ENCODE measurements around the gene GPR55.
"Not testable (repeated sequence)": the region's sequence is repeated elsewhere in the genome, so short reads cannot be mapped to it uniquely, and the experiment has no call there.

GPR55 gene, protein sequence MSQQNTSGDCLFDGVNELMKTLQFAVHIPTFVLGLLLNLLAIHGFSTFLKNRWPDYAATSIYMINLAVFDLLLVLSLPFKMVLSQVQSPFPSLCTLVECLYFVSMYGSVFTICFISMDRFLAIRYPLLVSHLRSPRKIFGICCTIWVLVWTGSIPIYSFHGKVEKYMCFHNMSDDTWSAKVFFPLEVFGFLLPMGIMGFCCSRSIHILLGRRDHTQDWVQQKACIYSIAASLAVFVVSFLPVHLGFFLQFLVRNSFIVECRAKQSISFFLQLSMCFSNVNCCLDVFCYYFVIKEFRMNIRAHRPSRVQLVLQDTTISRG

DNA sequence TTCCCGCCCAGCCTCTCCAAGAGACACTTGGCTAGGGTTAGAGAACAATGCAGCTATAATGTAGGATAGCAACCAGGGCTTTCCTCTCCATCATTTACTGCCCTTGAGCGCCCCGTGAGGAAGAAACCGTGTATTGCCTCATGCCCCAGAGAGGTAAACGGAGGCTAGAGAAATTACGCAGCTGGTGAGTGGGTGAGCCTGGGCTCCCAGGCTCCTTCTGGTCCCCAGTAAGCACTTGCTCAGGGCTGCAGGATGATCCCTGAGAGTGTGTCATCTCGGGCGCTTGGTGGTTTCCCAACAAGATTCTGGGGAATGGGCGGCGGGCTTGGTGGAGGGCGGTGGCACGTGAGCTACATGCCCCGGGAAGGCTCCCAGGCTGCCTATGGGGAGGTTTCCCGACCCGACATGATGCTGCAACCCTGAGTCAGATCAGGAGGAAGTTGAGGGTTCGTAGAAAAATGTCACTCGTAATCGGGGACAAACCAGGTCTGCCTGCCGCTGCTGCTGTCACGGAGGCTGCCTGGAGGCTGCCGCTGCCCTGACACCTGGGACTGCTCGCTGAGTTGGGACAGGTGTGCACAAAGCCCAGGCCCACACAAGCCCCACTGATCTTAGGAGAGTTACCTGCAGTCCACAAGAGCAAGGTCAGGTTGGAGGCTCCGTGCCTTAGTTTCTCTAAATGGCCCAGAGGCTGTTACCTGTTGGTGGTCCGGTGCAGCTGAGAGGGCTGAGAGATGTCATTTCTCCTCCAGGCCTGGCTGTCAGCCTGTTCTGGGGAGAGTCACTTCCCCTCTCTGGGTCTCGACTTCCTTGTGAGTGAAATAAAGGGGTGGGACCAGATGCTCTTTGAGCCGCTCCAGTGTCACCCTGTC, at the start of gene GPR55:
GPR55 (minus strand) TSS at position 773 of the 872 bp plus-strand sequence. CDS start 14,280 bp downstream, outside the sequence.
- Mint-ChIP-seq H3K36me3 (peaks cover 19% of the 10 kb centered on the region), H3K4me3 (peak within 1 kb of the TSS; percentile 71), H3K4me1 (peaks cover 57% of the 10 kb centered on the region), H3K9me3 (no peaks in the 10 kb centered on the region), H3K27ac (peak within 1 kb of the TSS; percentile 84)
- DNase-seq (ENCODE audit: low spot score in 2 of 2) (peak; percentile 47 to 85), ATAC-seq (peak; percentile 84)

DNA sequence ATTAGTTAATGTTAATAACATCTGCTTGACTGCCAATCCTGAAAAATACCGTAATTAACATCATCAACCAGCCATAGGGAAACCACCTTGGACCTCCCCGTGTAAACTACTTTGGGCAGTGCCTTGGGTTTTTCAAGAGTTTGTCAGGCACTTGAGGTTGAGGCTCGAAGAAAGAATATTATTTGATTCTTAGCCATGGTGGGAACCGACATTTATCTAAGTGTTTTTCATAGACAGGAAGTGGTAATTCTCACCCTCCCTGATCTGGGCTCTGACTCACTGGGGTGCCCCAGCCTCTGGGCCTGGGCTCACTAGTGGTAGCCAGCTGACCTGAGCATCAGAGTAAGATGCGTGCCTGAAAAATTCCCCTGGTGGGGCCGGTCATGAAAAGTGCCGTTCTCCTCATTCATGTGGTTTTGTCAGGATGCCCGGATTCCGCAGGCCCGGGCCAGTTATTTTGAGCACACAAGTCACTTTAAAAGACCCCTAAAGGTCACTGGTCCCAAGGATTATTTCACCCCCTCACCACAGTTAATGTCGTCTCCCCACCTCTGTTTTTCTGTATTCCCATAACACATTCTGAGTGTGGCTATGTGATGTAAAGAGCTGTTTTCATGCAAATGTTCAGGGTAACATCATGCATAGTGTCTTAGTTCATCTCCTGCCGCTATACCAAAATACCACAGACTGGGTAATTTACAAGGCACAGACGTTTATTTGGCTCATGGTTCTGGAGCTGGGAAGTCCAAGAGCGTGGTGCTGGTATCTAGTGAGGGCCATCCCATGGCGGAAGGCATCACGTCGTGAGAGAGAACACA, 49.3 kb upstream of the GPR55 start:
- peak overlapping the region; percentile 83 for H3K27ac Mint-ChIP-seq
- H3K9me3 Mint-ChIP-seq = no peaks in the 10 kb centered on the region
- peak; percentile 57 to 87 for DNase-seq (ENCODE audit: low spot score in 2 of 2)
- H3K4me1 Mint-ChIP-seq = peaks cover 51% of the 10 kb centered on the region
- H3K36me3 Mint-ChIP-seq = peaks cover 20% of the 10 kb centered on the region
- peak overlapping the region; percentile 48 for H3K4me3 Mint-ChIP-seq
- peak; percentile 98 for ATAC-seq

DNA sequence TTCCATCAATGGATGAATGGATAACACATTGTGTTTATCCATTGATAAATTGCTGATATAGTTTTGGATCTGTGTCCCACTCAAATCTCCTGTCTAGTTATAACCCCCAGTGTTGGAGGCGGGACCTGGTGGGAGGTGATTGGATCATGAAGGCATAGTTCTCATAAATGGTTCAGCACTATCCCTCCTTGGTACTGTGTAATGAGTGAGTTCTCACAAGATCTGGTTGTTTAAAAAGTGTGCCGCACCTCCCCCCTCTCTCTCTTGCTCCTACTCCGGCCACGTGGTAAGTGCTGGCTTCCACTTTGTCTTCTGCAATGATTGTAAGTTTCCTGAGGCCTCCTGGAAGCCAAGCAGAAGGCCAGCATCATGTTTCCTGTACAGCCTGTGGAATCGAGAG, 47.0 kb upstream of the GPR55 start:
- Mint-ChIP-seq H3K36me3 (peaks cover 20% of the 10 kb centered on the region), H3K4me1 (peaks cover 48% of the 10 kb centered on the region), H3K9me3 (no peaks in the 10 kb centered on the region), H3K4me3 (no peak overlapping the region), H3K27ac (no peak overlapping the region)
- DNase-seq (ENCODE audit: low spot score in 2 of 2) (no peak), ATAC-seq (no peak)

DNA sequence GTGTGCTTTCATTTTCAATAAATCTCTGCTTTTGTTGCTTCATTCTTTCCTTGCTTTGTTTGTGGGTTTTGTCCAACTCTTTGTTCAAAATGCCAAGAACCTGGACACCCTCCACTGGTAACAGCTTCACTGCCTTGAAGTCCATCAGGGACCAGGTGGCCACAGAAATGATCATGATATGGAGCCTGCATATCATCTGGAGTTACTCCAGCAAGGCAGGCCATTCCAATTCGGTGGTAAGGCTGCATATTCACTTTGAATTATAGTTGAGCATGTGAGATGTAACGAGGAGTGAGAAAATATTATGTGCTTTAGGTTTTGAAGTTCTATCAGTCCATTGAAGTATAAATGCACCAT, 44.6 kb upstream of the GPR55 start:
- no peaks in the 10 kb centered on the region for H3K9me3 Mint-ChIP-seq
- H3K4me1 Mint-ChIP-seq = peaks cover 24% of the 10 kb centered on the region
- H3K36me3 Mint-ChIP-seq = peaks cover 10% of the 10 kb centered on the region
- DNase-seq (ENCODE audit: low spot score in 2 of 2) (no peak), ATAC-seq (no peak)
- no peak overlapping the region for H3K4me3 Mint-ChIP-seq
- H3K27ac Mint-ChIP-seq = no peak overlapping the region

GRCh38 chr2:230968921-230969658, 44.0 kb upstream of the GPR55 start:
- DNase-seq (ENCODE audit: low spot score in 2 of 2) = no peak
- Mint-ChIP-seq H3K36me3 (peaks cover 4% of the 10 kb centered on the region), H3K4me3 (no peak overlapping the region), H3K9me3 (no peaks in the 10 kb centered on the region), H3K4me1 (peaks cover 18% of the 10 kb centered on the region), H3K27ac (no peak overlapping the region)
- no peak for ATAC-seq

GRCh38 chr2:230968314-230968713, 43.3 kb upstream of the GPR55 start:
- H3K27ac Mint-ChIP-seq; H3K36me3 Mint-ChIP-seq; DNase-seq (ENCODE audit: low spot score in 2 of 2); H3K9me3 Mint-ChIP-seq; H3K4me3 Mint-ChIP-seq; ATAC-seq: not testable (repeated sequence)
- peaks cover 12% of the 10 kb centered on the region for H3K4me1 Mint-ChIP-seq

- no peaks in the 10 kb centered on the region for H3K36me3 Mint-ChIP-seq
- ATAC-seq (no peak), DNase-seq (ENCODE audit: low spot score in 2 of 2) (no peak)
- peaks cover 12% of the 10 kb centered on the region for H3K4me1 Mint-ChIP-seq
- H3K9me3 Mint-ChIP-seq = no peaks in the 10 kb centered on the region
- no peak overlapping the region for H3K27ac Mint-ChIP-seq
- no peak overlapping the region for H3K4me3 Mint-ChIP-seq
Measured at GRCh38 chr2:230967113-230967512, 42.1 kb upstream of the GPR55 start.

GRCh38 chr2:230964136-230964730, 39.2 kb upstream of the GPR55 start:
- DNase-seq (ENCODE audit: low spot score in 2 of 2) = no peak
- peaks cover 7% of the 10 kb centered on the region for H3K4me1 Mint-ChIP-seq
- H3K4me3 Mint-ChIP-seq = no peak overlapping the region
- no peak for ATAC-seq
- H3K27ac Mint-ChIP-seq = no peak overlapping the region
- no peaks in the 10 kb centered on the region for H3K9me3 Mint-ChIP-seq
- H3K36me3 Mint-ChIP-seq = no peaks in the 10 kb centered on the region

DNA sequence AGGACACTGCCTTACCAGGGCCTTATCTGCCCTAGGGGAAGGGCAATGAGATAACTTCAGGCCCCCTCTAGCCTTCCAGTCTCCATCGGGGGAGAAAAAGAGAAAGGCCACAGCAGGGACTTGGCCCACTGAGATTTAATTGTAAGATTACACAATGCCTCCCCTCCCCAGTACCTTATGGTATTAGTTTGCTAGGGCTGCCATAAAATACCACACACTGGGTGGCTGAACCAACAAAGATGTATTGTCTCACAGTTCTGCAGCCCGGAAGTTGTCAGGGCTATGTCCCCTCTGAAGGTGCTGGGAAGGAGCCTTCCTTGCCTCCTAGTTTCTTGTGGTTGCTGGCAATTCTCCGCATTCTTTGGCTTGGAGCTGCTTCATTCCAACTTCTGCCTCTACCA, 36.0 kb upstream of the GPR55 start:
- peaks cover 27% of the 10 kb centered on the region for H3K36me3 Mint-ChIP-seq
- peaks cover 24% of the 10 kb centered on the region for H3K4me1 Mint-ChIP-seq
- H3K9me3 Mint-ChIP-seq = no peaks in the 10 kb centered on the region
- H3K27ac Mint-ChIP-seq = no peak overlapping the region
- ATAC-seq (no peak), DNase-seq (ENCODE audit: low spot score in 2 of 2) (no peak)
- H3K4me3 Mint-ChIP-seq = no peak overlapping the region

DNA sequence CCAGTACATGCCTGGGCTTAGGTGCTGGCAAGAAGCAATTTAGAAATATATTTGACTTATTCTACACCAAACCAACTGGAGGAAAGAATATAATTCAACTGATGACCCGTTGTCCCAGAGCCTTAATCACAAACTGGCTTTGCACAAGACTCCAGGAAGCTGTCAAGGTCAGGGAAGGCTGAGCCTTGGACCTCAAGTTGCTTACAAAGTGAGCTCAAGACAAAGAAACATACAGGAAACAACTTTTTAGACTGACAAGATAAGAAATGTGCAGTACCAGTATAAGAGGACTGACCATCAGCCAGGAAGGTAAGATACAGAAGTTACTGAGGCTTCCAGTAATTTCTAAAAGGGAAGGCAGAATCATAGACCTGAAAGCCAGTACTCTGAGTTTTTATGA, 35.0 kb upstream of the GPR55 start:
- ATAC-seq = no peak
- no peak overlapping the region for H3K27ac Mint-ChIP-seq
- no peaks in the 10 kb centered on the region for H3K9me3 Mint-ChIP-seq
- DNase-seq (ENCODE audit: low spot score in 2 of 2) = no peak
- H3K36me3 Mint-ChIP-seq = peaks cover 27% of the 10 kb centered on the region
- no peak overlapping the region for H3K4me3 Mint-ChIP-seq
- H3K4me1 Mint-ChIP-seq = peaks cover 32% of the 10 kb centered on the region

GRCh38 chr2:230958820-230959756, 34.0 kb upstream of the GPR55 start:
- DNase-seq (ENCODE audit: low spot score in 2 of 2) (no peak), ATAC-seq (no peak)
- Mint-ChIP-seq H3K4me3 (peak overlapping the region; percentile 76), H3K36me3 (peaks cover 27% of the 10 kb centered on the region), H3K4me1 (peaks cover 40% of the 10 kb centered on the region), H3K9me3 (no peaks in the 10 kb centered on the region), H3K27ac (peak overlapping the region; percentile 81)

DNA sequence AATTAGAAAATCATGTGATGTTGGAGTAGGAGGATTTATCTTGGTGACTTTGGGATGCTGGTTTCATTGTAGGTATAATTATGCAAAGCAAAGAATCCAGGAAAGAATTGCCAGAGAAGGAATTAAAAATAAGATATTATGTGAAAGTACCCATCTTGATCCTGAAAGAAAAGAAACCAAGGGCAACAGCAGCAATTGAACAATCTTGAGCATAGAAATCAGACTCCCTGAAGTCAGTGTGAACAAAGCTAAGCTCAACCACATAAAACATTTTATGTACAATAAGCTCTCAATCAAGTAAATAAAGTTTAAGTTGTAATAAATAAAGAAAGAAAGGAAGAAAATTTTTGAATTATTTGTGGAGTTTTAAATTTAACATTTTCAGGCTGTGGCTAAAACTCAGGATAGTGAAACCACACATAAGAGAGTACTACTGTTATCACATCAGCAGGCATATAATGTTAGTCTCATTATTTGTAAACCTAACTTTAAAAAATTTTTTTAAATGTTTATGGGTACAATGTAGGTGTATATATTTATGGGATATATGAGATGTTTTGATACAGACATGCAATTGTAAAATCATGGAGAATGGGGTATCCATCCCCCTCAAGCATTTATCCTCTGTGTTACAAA, 32.8 kb upstream of the GPR55 start:
- peak; percentile 46 for ATAC-seq
- Mint-ChIP-seq H3K27ac (peak overlapping the region; percentile 81), H3K4me1 (peaks cover 46% of the 10 kb centered on the region)

More for the DNA sequence above, 32.8 kb upstream of the GPR55 start:
- H3K9me3 Mint-ChIP-seq = no peaks in the 10 kb centered on the region
- H3K36me3 Mint-ChIP-seq = peaks cover 27% of the 10 kb centered on the region
- no peak for DNase-seq (ENCODE audit: low spot score in 2 of 2)
- peak overlapping the region; percentile 76 for H3K4me3 Mint-ChIP-seq

All from stimulated activated effector memory CD8-positive, alpha-beta T cell treated with anti-CD3 and anti-CD28 coated beads, Interleukin-12 subunit alpha, Interleukin-12 subunit beta, amount 100 ng/mL, for 72 hours (primary cell).